ENCODE measurements around the gene SPINK4.

SPINK4 gene

GRCh38 chr9:33229359-33230114, 10.4 kb upstream of the SPINK4 start:
- DNase-seq (ENCODE audit: low read depth in 1 of 2, low spot score in 1 of 2), result no peak

- DNase-seq (ENCODE audit: low read depth in 1 of 2, low spot score in 1 of 2), result no peak
Observed at GRCh38 chr9:33230756-33231622, 9.0 kb upstream of the SPINK4 start.

- no peak for DNase-seq (ENCODE audit: low read depth in 1 of 2, low spot score in 1 of 2)
Observed at GRCh38 chr9:33231623-33231942, 8.4 kb upstream of the SPINK4 start.

- DNase-seq (ENCODE audit: low read depth in 1 of 2, low spot score in 1 of 2), result no peak
Observed at GRCh38 chr9:33232815-33233214, 7.2 kb upstream of the SPINK4 start.

DNA sequence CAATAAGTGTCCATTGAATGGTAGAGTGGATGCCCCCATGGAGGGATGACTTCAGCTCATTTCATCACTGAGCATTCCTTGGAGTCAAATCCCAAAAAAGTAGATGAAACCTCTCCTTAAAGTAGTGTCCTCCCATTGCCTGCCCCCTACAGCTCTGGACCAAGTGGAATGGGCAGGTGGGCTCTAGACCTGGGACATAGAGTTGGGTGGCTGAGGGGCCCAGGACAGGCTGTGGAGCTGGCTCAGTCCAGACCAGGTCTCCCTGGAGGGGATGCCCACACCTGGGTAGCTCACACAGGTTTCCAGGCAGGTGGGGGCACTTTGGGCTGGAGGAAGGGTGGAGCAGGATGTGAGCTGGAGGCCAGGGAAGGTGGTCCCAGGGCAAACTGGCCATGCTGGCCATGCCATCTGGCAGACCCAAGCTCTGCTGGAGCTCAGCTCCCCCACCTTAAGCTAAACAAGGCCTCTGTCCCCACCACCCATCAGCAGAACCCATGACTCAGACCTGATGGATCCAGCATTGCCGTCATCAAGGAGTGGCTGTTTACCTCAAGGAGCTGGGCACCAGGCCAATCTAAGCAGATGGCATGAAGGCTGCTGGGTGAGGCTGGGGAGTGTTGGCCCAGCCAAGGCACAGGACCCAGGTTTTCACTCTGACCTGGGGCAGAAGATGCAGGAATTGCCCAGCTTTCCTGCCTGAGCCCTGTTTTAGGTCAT, 6.2 kb upstream of the SPINK4 start:
- no peak for DNase-seq (ENCODE audit: low read depth in 1 of 2, low spot score in 1 of 2)

- DNase-seq (ENCODE audit: low read depth in 1 of 2, low spot score in 1 of 2), result no peak
Observed at GRCh38 chr9:33234511-33235467, 5.2 kb upstream of the SPINK4 start.

DNA sequence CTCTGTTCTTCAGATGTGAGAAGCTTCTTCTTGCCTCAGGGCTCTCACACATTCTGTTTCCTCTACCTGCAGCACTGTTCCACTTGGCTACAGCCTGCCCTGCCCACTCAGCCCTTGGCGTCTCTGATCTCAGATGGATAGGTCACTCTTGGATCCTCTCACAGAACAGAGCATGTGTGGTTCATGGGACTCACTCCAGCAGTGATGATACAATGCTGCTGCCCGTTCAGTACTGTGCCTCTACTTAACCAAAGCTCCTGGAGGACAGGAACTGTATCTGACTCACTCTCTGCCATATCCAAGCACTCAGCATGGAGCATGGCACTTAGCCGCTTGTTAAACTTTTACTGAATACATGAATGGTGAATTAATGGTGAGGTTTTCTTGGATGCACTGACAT, 3.4 kb upstream of the SPINK4 start:
- DNase-seq (ENCODE audit: low read depth in 1 of 2, low spot score in 1 of 2), result no peak

GRCh38 chr9:33241298-33241697, 1.3 kb downstream of the SPINK4 start:
- DNase-seq (ENCODE audit: low read depth in 1 of 2, low spot score in 1 of 2), result no peak

DNA sequence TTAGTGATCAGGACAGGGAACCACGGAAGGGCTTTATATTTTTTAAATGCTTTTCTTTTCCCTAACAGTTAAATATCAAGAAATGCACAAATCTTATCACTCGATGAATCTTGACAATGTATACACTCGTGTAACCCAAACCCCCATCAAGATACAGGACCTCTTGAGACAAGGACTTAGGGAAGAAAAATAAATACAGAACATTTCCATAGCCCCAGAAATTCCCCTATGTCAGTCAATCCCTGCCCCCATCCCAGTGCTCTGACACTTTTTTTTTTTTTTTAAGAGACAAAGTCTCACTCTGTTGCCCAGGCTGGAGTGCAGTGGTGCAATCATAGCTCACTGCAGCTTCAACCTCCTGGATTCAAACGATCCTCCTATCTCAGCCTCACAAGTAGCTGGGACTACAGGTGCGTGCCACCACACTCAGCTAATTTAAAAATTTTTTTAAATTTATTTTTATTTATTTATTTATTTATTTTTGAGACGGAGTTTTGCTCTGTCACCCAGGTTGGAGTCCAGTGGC, 2.7 kb downstream of the SPINK4 start:
- DNase-seq (ENCODE audit: low read depth in 1 of 2, low spot score in 1 of 2), result no peak

DNA sequence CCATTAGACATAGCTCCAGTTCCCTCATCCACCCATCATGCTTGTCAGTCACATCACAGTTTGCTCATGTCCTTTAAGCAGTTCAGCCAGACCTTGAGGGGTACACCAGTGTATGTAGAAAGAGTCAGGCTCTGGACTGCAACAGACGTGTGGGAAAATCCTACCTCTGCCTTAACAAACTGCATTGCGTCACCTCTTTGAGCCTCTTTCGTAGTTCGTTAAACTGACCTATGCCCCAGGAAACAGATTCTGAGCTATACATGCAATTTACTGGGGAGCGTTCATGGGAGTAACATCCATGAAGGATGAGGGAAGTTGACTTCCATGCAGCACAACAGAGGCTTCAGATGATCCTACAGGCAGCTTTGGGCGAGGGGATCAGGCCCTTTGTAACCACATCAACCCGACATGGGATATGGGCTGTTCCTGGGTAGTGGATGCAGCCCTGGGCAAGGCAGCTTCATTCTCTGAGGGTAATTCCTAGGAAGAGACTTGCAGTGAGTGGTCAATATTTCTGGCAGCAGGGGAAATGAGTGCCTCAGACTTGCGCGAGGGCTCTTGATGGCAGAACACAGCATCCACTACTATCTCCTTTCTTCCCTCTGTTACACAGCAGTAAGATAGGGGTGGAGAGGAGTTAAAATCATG, 4.3 kb downstream of the SPINK4 start:
- no peak for DNase-seq (ENCODE audit: low read depth in 1 of 2, low spot score in 1 of 2)

DNA sequence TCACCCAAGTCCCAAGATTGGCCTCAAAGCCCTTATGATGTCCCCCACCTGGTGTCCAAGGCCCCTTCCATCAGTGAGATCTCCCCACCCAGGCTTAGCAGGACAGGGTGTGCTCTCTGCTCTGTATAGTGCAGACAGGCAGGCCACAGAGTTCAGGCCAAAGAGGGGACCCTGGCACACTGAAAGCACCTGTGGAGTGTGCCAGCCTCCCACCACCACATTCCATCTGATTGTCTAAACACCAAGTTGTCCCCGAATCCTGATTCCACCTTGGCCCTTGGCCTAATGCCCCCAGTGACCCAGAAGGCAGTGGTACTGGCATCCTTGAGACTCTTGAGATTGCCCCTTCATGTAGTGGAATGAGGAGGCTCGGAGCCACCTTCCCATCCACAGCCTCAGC, 5.4 kb downstream of the SPINK4 start:
- DNase-seq (ENCODE audit: low read depth in 1 of 2, low spot score in 1 of 2), result no peak

- no peak for DNase-seq (ENCODE audit: low read depth in 1 of 2, low spot score in 1 of 2)
Observed at GRCh38 chr9:33246269-33246860, 6.4 kb downstream of the SPINK4 start.

DNA sequence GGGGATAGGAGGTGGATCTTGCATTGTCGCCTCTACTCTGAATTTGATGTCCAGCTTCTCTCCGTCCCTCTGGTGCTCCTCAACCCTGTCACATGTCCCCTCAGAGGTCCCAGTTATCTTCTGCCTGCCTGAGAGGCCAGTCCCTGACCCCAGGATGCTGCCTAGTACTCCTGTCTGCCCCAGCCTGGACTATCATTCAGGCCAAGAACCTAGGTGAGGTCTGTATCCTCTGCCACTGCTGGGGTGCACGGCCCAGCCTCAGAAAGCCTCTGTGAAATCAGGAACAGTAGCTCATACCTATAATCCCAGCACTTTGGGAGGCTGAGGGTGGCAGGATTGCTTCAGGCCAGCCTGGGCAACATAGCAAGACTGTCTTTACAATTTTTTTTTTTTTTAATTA, 8.6 kb downstream of the SPINK4 start:
- no peak for DNase-seq (ENCODE audit: low read depth in 1 of 2, low spot score in 1 of 2)

GRCh38 chr9:33249087-33249658, 9.2 kb downstream of the SPINK4 start:
- DNase-seq (ENCODE audit: low read depth in 1 of 2, low spot score in 1 of 2), result no peak

- DNase-seq (ENCODE audit: low read depth in 1 of 2, low spot score in 1 of 2), result no peak
Observed at GRCh38 chr9:33249983-33250382, 10.0 kb downstream of the SPINK4 start.

- DNase-seq (ENCODE audit: low read depth in 1 of 2, low spot score in 1 of 2), result no peak
Observed at GRCh38 chr9:33250458-33250995, 10.6 kb downstream of the SPINK4 start.

- DNase-seq (ENCODE audit: low read depth in 1 of 2, low spot score in 1 of 2), result no peak
Observed at GRCh38 chr9:33254211-33254610, 14.2 kb downstream of the SPINK4 start.

GRCh38 chr9:33255014-33255413, 15.0 kb downstream of the SPINK4 start:
- DNase-seq (ENCODE audit: low read depth in 1 of 2, low spot score in 1 of 2), result no peak

GRCh38 chr9:33255471-33255870, 15.5 kb downstream of the SPINK4 start:
- no peak for DNase-seq (ENCODE audit: low read depth in 1 of 2, low spot score in 1 of 2)

Measured in stimulated activated CD4-positive, alpha-beta T cell treated with anti-CD3 and anti-CD28 coated beads, Interleukin-15, amount 100 ng/mL, for 1 hour (primary cell).